HG03045 (cell line): Measurements from ENCODE around the gene CHRNB4.
"Not testable (repeated sequence)": the region's sequence is repeated elsewhere in the genome, so short reads cannot be mapped to it uniquely, and the experiment has no call there.

Source experiments
- ATAC-seq: cut with Tn5 transposase; IDR thresholded peaks from one replicate; pipeline ENCODE4 v1.9.1; 2021; ENCODE audit warnings: mild to moderate bottlenecking, moderate library complexity; ENCODE audit not compliant: unreplicated experiment

CHRNB4 gene

GRCh38 chr15:78641102-78641748, at the start of gene CHRNB4:
Gene CHRNB4 (minus strand): TSS chr15:78641210. CDS start chr15:78641133, 77 bp downstream.
- no peak for ATAC-seq

- no peak for ATAC-seq
Measured at GRCh38 chr15:78689626-78690025, 48.6 kb upstream of the CHRNB4 start.

- ATAC-seq = no peak
Measured at GRCh38 chr15:78685925-78686324, 44.9 kb upstream of the CHRNB4 start.

- ATAC-seq = no peak
Measured at GRCh38 chr15:78685159-78685921, 44.3 kb upstream of the CHRNB4 start.

GRCh38 chr15:78684657-78685056, 43.6 kb upstream of the CHRNB4 start:
- no peak for ATAC-seq

GRCh38 chr15:78683599-78683998, 42.6 kb upstream of the CHRNB4 start:
- not testable (repeated sequence) for ATAC-seq

GRCh38 chr15:78682693-78683410, 41.8 kb upstream of the CHRNB4 start:
- ATAC-seq = no peak

GRCh38 chr15:78682004-78682651, 41.1 kb upstream of the CHRNB4 start:
- ATAC-seq = no peak

- ATAC-seq = no peak
Measured at GRCh38 chr15:78681281-78682003, 40.4 kb upstream of the CHRNB4 start.

- no peak for ATAC-seq
Measured at GRCh38 chr15:78680431-78681075, 39.5 kb upstream of the CHRNB4 start.

GRCh38 chr15:78679089-78679511, 38.1 kb upstream of the CHRNB4 start:
- no peak for ATAC-seq

- no peak for ATAC-seq
Measured at GRCh38 chr15:78676424-78677110, 35.6 kb upstream of the CHRNB4 start.

GRCh38 chr15:78675617-78676360, 34.8 kb upstream of the CHRNB4 start:
- no peak for ATAC-seq

- ATAC-seq = no peak
Measured at GRCh38 chr15:78675206-78675605, 34.2 kb upstream of the CHRNB4 start.

- no peak for ATAC-seq
Measured at GRCh38 chr15:78673917-78674444, 33.0 kb upstream of the CHRNB4 start.

- no peak for ATAC-seq
Measured at GRCh38 chr15:78673476-78673875, 32.5 kb upstream of the CHRNB4 start.

- ATAC-seq = no peak
Measured at GRCh38 chr15:78672285-78673014, 31.4 kb upstream of the CHRNB4 start.
